PC-3 (cell line): Measurements from ENCODE around the gene MOK.
A peak's percentile ranks its signal among the peaks of the same experiment; 100 is the strongest.

ENCODE experiments used
- CTCF ChIP-seq: fragments of 300-600 bp; sonication (generic); conservative IDR thresholded peaks from 2 replicates; pipeline ENCODE4 v1.5.1; 2017; ENCODE audit warnings: antibody characterized with exemption, low read depth, mild to moderate bottlenecking, low read length
- EZH2phosphoT487 ChIP-seq: fragments of 300-600 bp; sonication (generic); IDR thresholded peaks from 2 replicates; pipeline ENCODE4 v1.6.1; 2018; ENCODE audit warnings: mild to moderate bottlenecking, antibody characterized with exemption, low read length, borderline replicate concordance

- TF ChIP-seq CTCF, result peak; percentile 63
- TF ChIP-seq EZH2phosphoT487, result no peak
Measured at GRCh38 chr14:102295270-102295669, 9.7 kb downstream of the MOK start.
